ENCODE results near the gene PTPRE. TPM values are rescaled to one million over a fixed set of nuclear protein-coding genes. Genes with fewer than 3 reads are reported as not detected.
"Not testable (repeated sequence)": the region's sequence is repeated elsewhere in the genome, so short reads cannot be mapped to it uniquely, and the experiment has no call there.

Gene PTPRE
- total RNA-seq, 1 donor from 2014 or later, result 33.6 TPM

- H3K9me3 Mint-ChIP-seq, result no peaks in the 10 kb centered on the region
- H3K27ac Mint-ChIP-seq, result peak overlapping the region; percentile 34
- H3K27me3 Mint-ChIP-seq, result no peaks in the 10 kb centered on the region
- H3K36me3 Mint-ChIP-seq (ENCODE audit: low read depth), result no peaks in the 10 kb centered on the region
- H3K4me1 Mint-ChIP-seq, result peaks cover 42% of the 10 kb centered on the region
- no peak for DNase-seq
- intact Hi-C loops (cut with micrococcal nuclease), result no loop called here
- no peak overlapping the region for H3K4me3 Mint-ChIP-seq
These were observed 79.9 kb downstream of the PTPRE start for GRCh38 chr10:127986531-127987466.

- Mint-ChIP-seq H3K27ac (no peak overlapping the region), H3K4me3 (no peak overlapping the region), H3K4me1 (peaks cover 45% of the 10 kb centered on the region), H3K27me3 (no peaks in the 10 kb centered on the region), H3K9me3 (no peaks in the 10 kb centered on the region), H3K36me3 (ENCODE audit: low read depth) (no peaks in the 10 kb centered on the region)
- intact Hi-C loops (cut with micrococcal nuclease), result no loop called here
- no peak for DNase-seq
These were observed 80.8 kb downstream of the PTPRE start for GRCh38 chr10:127987467-127988380.

- intact Hi-C loops (cut with micrococcal nuclease), result loop anchor here (2.0 to 5.0 kb wide), 2 partner anchors 82 to 223 kb away; partner anchors contain the start of gene PTPRE
- peaks cover 44% of the 10 kb centered on the region for H3K4me1 Mint-ChIP-seq
- H3K4me3 Mint-ChIP-seq, result peak overlapping the region; percentile 33
- peak overlapping the region; percentile 93 for H3K27ac Mint-ChIP-seq
- DNase-seq, result no peak
- no peaks in the 10 kb centered on the region for H3K36me3 Mint-ChIP-seq (ENCODE audit: low read depth)
- H3K9me3 Mint-ChIP-seq, result no peaks in the 10 kb centered on the region
- no peaks in the 10 kb centered on the region for H3K27me3 Mint-ChIP-seq
These were observed 82.6 kb downstream of the PTPRE start for GRCh38 chr10:127989481-127990012.

GRCh38 chr10:127990132-127990788, 83.4 kb downstream of the PTPRE start:
- intact Hi-C loops (cut with micrococcal nuclease), result loop anchor here (2.0 to 5.0 kb wide), 2 partner anchors 83 to 223 kb away; partner anchors contain the start of gene PTPRE

GRCh38 chr10:127990846-127991542, 84.1 kb downstream of the PTPRE start:
- no peaks in the 10 kb centered on the region for H3K27me3 Mint-ChIP-seq

More at GRCh38 chr10:127990132-127990788, 83.4 kb downstream of the PTPRE start:
- peak; percentile 68 for DNase-seq
- H3K27me3 Mint-ChIP-seq; H3K36me3 Mint-ChIP-seq (ENCODE audit: low read depth); H3K9me3 Mint-ChIP-seq: not testable (repeated sequence)
- peaks cover 40% of the 10 kb centered on the region for H3K4me1 Mint-ChIP-seq
- peak overlapping the region; percentile 33 for H3K4me3 Mint-ChIP-seq
- H3K27ac Mint-ChIP-seq, result peak overlapping the region; percentile 93

GRCh38 chr10:127991543-127992255, 84.8 kb downstream of the PTPRE start:
- peaks cover 37% of the 10 kb centered on the region for H3K4me1 Mint-ChIP-seq
- H3K27me3 Mint-ChIP-seq, result no peaks in the 10 kb centered on the region
- no peaks in the 10 kb centered on the region for H3K9me3 Mint-ChIP-seq
- no peak for DNase-seq
- H3K4me3 Mint-ChIP-seq, result peak overlapping the region; percentile 55
- intact Hi-C loops (cut with micrococcal nuclease), result loop anchor here (1.0 to 5.0 kb wide), 5 partner anchors 20 to 221 kb away; partner anchors contain the start of gene PTPRE
- peak overlapping the region; percentile 93 for H3K27ac Mint-ChIP-seq
- no peaks in the 10 kb centered on the region for H3K36me3 Mint-ChIP-seq (ENCODE audit: low read depth)

More at GRCh38 chr10:127990846-127991542, 84.1 kb downstream of the PTPRE start:
- Mint-ChIP-seq H3K4me3 (peak overlapping the region; percentile 55), H3K4me1 (peaks cover 40% of the 10 kb centered on the region), H3K27ac (peak overlapping the region; percentile 93), H3K36me3 (ENCODE audit: low read depth) (no peaks in the 10 kb centered on the region), H3K9me3 (no peaks in the 10 kb centered on the region)
- peak; percentile 77 for DNase-seq
- intact Hi-C loops (cut with micrococcal nuclease), result loop anchor here (1.0 to 5.0 kb wide), 5 partner anchors 20 to 222 kb away; partner anchors contain the start of gene PTPRE

GRCh38 chr10:127992376-127992775, 85.5 kb downstream of the PTPRE start:
- peak overlapping the region; percentile 6 for H3K27ac Mint-ChIP-seq
- no peaks in the 10 kb centered on the region for H3K9me3 Mint-ChIP-seq
- intact Hi-C loops (cut with micrococcal nuclease), result loop anchor here (5.0 kb wide), 1 partner anchor 85 kb away; the partner anchor contains the start of gene PTPRE
- no peaks in the 10 kb centered on the region for H3K36me3 Mint-ChIP-seq (ENCODE audit: low read depth)
- no peak for DNase-seq
- no peak overlapping the region for H3K4me3 Mint-ChIP-seq
- no peaks in the 10 kb centered on the region for H3K27me3 Mint-ChIP-seq
- H3K4me1 Mint-ChIP-seq, result peaks cover 32% of the 10 kb centered on the region

- intact Hi-C loops (cut with micrococcal nuclease), result loop anchor here (5.0 kb wide), 1 partner anchor 86 kb away; the partner anchor contains the start of gene PTPRE
- DNase-seq, result no peak
- peak overlapping the region; percentile 51 for H3K27ac Mint-ChIP-seq
These were observed 86.3 kb downstream of the PTPRE start for GRCh38 chr10:127993056-127993690.

GRCh38 chr10:127995939-127996338, 89.0 kb downstream of the PTPRE start:
- intact Hi-C loops (cut with micrococcal nuclease), result no loop called here
- Mint-ChIP-seq H3K36me3 (ENCODE audit: low read depth) (no peaks in the 10 kb centered on the region), H3K9me3 (no peaks in the 10 kb centered on the region), H3K4me3 (no peak overlapping the region), H3K4me1 (peaks cover 15% of the 10 kb centered on the region), H3K27me3 (peaks cover 26% of the 10 kb centered on the region), H3K27ac (no peak overlapping the region)
- DNase-seq, result no peak

More at GRCh38 chr10:127993056-127993690, 86.3 kb downstream of the PTPRE start:
- Mint-ChIP-seq H3K9me3 (no peaks in the 10 kb centered on the region), H3K4me3 (no peak overlapping the region), H3K4me1 (peaks cover 29% of the 10 kb centered on the region), H3K27me3 (peaks cover 5% of the 10 kb centered on the region), H3K36me3 (ENCODE audit: low read depth) (no peaks in the 10 kb centered on the region)

- Mint-ChIP-seq H3K9me3 (no peaks in the 10 kb centered on the region), H3K4me1 (peaks cover 11% of the 10 kb centered on the region), H3K36me3 (ENCODE audit: low read depth) (no peaks in the 10 kb centered on the region), H3K4me3 (no peak overlapping the region), H3K27me3 (peaks cover 26% of the 10 kb centered on the region), H3K27ac (no peak overlapping the region)
- intact Hi-C loops (cut with micrococcal nuclease), result no loop called here
- DNase-seq, result no peak
These were observed 89.7 kb downstream of the PTPRE start for GRCh38 chr10:127996586-127996985.

GRCh38 chr10:127997271-127997670, 90.4 kb downstream of the PTPRE start:
- no peaks in the 10 kb centered on the region for H3K9me3 Mint-ChIP-seq
- H3K27ac Mint-ChIP-seq, result no peak overlapping the region
- no peak for DNase-seq
- intact Hi-C loops (cut with micrococcal nuclease), result no loop called here
- H3K27me3 Mint-ChIP-seq, result peaks cover 26% of the 10 kb centered on the region
- no peak overlapping the region for H3K4me3 Mint-ChIP-seq
- H3K36me3 Mint-ChIP-seq (ENCODE audit: low read depth), result no peaks in the 10 kb centered on the region
- peaks cover 5% of the 10 kb centered on the region for H3K4me1 Mint-ChIP-seq

Data from activated CD4-positive, alpha-beta T cell treated with anti-CD3 and anti-CD28 coated beads, Interleukin-2, amount 10 ng/mL, durations not matched to agents 24 days and 14 days (primary cell).